GF-D8 (cell line): Measurements from ENCODE around the gene KAT7.

Source experiments
- DNase-seq: peaks from one replicate; lab custom pipeline; 2025; lab: John Stamatoyannopoulos, UW

Gene KAT7

DNA sequence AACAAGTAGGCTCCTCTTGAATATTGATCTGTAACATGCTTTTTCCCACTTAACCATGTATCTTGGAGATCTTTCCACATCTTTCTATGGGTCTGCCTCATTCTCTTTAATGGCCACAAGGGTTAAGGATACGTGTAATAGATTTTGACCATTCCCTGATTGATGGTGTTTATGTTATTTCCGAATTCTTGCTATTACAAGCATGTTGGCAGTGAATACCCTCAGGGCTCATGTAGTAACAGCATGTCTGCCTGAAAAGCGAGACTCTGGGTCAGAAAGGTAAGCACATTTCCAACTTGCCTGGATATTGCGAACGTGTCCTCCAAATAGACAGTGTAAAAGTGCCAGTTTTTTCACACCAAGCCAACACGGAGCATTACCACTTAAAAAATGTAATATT is 54.4 kb downstream of the KAT7 start:
- DNase-seq, result no peak

DNA sequence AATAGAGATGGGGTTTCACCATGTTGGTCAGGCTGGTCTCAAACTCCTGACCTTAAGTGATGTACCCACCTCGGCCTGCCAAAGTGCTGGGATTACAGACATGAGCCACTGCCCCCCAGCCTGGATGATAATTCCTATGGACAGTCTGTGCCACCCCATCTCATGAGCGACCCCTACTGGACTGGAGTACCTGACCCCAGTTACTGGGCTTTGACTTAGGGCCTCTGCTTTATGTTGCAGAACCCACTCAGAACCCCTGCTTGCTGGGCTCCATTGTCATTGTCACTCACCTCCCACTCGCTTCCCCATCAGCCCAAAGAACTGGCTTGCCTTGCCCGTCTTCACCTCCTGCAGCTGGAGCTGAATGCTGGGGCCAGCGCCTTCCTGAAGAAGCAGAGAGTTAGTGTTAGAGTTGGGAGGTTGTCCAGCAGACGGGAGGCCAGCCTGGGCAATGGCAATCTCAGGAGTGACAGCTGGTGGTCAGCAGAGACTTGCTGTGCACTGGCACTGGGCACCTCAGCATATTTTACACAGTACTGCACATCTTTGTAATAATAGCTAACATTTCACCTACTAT is 55.4 kb downstream of the KAT7 start:
- DNase-seq, result no peak

DNA sequence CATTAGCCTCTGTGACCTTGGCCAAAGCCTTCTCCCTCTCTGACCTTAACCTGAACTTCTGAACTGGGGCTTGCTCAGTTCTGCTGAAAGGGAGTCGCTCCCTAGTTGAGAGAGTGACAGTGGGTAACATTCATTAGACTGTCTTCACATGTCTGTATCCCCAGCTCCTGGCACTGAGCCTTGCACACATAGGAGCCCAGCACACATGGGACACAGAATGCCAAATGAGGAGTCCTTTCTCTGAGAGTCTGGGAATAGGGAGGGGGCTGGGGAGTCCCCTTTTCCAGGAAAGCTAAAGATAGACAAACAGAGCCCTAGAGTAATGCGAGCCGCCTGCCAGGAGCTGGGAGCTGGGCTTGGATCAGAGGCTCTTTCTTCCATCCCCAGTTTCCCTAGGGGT is 56.8 kb downstream of the KAT7 start:
- DNase-seq, result no peak

GRCh38 chr17:49846938-49847712 is 58.6 kb downstream of the KAT7 start:
- DNase-seq, result no peak

DNA sequence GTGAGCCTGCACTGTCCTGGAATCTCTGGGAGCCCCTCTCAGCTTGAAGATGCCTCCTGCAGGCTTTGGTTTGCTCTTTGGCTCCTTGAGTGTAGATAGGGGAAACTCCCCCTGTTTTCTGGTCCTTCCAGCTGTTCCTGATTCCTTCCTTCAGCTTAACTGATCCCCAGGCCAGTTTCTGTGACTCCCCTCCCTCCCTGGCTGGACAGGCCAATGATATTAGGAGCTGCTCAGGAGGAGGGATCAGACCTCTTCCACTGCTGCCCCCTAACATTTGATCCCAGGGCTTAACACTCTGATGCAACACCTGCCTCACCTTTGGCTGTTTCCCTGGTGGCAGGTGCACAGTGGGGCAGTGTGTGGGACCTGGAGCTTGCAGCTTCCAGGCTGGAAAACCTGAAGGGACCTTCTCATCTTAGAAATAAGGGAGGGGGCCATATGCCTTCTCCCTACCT is 59.6 kb downstream of the KAT7 start, which contains the start of gene TAC4:
TAC4 (minus strand) TSS at position 51 of the 455 bp plus-strand sequence. CDS start 52 bp downstream, outside the sequence.
- DNase-seq, result no peak

DNA sequence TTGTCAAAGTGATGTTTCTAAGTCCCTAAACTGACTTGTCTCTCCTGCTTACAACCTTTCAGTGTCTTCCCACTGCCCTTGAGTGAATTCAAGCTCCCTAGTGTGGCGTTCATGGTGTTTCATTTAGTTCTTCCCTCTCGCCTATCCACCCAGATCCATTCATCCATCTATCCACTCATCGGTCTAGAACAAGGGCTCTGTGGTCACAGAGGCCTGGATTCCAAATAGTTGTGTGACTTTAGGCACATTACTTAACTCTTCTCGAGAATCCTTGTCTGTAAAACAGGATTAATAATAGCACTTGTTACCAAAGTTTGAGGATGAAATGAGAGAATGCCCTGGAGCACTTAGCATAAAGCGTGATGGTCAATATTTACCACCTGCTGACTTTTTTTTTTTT is 60.3 kb downstream of the KAT7 start:
- DNase-seq, result no peak

DNA sequence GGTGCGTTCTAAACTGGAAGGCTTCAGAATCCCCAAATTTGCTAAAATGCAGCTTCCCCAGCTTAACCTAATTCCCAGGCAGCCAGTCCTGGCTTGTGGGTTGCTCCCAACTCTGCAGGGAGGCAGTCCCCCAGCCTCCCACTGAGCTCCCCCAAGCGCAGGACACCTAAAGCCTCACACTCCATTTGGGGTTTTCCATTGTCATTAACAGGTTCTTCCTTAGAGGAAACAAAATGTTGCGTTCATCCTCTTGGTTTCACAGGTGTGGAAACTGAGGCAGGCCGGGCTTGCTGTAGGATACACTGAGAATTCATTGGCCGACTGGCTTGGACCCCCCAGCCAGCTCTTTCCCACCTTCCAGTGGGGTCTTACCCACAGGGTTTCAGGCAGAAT is 61.7 kb downstream of the KAT7 start:
- DNase-seq, result no peak

DNA sequence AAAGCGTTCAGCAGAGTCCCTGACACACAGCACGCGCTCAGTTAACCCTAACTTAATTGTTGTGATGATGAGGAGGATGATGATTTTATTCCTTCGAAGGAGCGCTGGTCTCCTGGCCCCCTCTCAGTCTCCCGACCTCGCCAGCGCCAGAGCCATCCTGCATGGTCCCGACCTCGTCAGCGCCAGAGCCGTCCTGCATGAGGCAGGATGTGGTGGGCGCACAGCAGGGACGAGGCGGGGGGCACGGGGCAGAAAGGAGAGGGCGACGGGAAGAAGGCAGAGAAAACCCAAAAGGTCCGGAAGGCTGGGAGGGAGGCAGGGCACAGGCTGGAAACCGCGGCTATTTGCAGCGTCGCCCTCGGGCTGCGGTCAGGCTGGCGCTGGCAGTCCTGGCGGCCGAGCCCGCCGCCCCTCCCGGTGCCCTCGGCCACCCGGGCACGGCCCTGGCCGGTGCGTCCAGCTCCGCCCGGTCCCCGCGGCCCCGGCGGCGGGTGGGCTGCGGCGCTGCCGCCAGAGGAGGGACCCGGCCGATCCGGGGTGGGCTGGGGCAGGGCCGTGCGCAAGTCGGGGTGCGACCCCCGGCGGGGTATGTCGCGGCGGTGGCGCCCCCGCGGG is 62.4 kb downstream of the KAT7 start:
- DNase-seq, result no peak

- DNase-seq, result no peak
Measured at GRCh38 chr17:49851387-49852291, 63.2 kb downstream of the KAT7 start.

GRCh38 chr17:49853470-49854015 is 65.1 kb downstream of the KAT7 start:
- DNase-seq, result no peak

DNA sequence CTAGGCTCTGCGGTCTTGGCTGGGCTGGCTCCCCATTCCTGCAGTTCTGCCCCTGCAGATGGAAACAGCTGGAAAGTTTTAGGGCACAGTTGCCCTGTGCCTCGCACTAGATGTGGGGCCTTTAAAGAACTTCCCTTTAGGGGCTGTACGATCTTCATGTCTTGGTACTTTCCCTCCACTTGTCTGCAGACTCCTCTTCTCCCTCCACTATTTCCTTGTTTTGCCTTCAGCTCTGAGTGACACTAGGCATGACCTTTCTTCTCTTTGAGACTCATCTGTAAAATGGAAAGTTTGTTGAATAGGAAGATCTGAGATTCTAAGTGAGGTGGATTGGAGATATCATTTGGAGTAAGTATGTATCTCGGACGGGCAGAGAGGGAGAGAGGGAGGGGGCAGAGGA is 65.6 kb downstream of the KAT7 start:
- no peak for DNase-seq

GRCh38 chr17:49858796-49859195 is 70.3 kb downstream of the KAT7 start:
- DNase-seq, result no peak

DNA sequence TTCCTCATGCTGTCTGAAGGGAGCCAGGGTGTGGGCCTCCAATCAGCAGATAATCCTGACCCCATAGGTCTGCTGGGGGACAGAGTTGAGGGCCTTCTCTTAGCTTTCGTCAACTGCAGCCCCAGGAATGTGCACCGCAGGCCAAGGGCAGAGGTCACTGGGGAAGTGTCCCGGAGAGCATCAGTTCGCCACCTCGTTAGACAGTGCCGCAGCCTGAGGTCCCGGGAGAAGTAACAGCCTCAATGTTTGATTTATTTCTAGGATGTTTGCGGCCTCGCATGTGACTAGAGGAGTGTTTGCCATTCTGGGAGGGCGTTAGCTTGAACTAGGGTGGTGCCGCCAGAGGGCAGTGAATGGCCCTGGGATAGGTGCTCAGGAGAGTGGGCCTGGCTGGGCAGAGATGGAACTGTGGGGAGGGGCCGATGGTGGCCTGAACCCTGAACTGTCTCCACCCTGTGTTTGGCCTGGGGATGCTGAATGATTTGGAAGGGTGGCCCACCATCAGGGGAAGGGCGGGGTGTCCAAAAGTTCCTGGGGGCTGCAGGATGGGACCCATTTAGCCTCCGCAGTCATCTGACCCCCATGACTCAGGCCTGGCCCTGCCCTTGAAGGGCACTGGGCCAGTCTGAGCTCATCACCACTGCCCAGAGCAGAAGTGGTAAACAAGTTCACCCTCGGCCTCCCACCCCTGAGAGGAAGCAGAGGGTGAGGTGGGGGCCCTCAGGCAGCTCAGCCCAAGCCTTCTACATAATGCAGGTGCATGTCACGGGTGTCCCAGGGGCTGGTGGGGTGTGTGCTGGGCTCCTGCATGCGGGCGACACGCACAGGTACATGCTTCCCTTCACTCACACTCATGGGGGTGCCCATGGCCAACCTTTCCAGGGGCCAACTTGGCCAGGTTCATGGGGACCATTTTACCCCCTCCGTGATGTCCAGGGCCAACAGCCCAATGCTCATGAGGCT is 71.8 kb downstream of the KAT7 start:
- no peak for DNase-seq

DNA sequence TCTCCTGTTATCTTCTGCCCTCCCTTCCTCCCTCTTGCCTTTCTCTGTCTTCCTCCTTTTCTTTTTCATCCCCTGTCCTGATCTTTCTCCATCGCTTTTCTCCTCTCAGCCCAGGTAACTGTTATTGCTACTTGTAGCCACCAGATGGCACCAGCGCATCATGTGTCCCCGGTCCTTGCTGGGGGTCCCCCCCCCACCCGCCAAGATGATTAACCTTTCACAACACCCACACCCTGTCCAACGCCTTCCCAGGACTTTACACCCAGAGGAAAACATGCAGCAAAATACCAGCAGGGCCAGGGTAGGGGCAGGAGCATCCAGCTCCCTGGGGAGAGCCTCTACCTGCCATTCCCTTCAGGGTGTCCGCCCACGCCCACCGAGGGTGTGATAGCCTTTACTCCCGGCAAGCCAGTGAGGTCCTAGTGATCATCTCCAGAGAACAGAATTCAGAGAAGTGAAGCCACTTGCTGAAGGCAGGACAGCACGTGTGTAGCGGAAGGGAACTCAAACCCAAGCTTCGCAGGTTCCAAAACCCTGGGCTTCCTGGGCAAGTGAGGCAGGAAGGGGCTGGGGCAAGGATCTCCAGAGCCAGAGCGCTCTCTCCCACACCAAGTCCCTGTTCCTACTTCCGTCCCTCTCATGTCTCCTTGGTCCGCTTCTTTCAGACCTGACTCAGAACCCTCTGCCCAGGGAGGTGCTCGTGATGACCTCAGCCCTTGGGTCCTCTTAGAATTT is 72.8 kb downstream of the KAT7 start:
- no peak for DNase-seq

DNA sequence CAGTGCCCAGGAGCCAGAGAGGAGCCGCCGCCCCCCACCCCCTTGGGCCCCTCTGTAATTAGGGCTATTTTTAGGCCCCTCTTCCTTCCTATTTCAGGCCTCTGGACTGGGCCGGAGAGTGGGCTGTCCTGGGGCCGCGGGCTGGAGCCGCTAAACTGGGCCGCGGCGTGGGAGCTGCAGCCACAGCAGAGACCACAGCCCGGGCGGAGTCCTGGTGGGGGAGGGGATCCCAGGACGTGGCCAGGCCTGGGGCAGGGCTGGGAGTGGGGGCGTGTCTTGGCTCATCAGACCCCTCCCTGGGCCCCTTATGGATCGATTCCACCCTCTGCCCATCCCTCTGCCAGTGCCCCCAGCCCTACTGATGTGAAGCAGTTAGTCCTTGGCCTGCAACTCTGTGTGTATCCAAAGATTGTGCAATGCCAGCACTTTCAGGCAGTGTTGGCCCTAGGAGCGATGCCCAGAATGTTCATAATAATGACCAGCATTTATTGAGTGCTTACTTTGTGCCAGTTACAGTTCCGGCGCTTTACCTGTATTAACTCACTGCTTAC is 74.4 kb downstream of the KAT7 start:
- DNase-seq, result no peak

DNA sequence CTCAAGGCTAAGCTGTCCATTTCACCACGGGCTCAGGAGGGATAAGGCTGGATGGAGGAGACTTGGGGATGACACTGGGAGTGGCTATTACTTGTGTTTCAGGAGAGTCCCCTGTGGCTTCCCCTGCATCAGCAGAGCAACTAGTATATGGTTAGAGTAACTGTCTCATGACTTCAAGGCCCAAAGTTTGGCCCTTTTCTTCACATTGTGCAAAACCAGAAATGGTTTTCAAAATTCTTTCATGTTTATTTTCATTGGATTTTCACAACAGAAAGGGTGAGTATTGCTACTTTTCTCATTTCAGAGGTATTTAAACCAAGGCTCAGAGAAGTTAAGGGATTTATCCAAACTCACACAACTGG is 77.5 kb downstream of the KAT7 start:
- no peak for DNase-seq

- DNase-seq, result no peak
Measured at GRCh38 chr17:49866882-49867413, 78.5 kb downstream of the KAT7 start.

- no peak for DNase-seq
Measured at GRCh38 chr17:49869038-49869374, 80.5 kb downstream of the KAT7 start.

DNA sequence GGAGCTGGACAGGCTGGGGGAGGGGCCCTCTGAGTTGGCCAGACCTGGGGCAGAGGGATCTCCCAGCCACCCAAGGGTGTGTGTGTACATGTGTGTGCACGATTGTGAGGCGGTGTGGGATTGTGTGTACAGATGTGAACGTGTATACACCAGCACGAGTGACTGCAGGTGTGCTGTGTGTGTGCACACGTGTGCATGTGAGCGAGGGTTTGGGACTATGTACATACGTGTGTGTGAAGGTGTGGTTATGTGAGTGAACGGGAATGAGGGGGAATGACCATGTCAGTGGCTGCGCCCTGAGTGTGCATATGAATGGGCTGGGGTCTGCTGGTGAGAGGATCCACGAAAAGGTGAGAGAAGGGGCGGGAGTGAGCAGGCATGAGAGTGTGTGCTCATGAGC is 81.8 kb downstream of the KAT7 start:
- DNase-seq, result no peak

GRCh38 chr17:49871211-49871610 is 82.7 kb downstream of the KAT7 start:
- no peak for DNase-seq
